Stomach (tissue), 9 donors: ENCODE results near the gene E2F6. TPM values are rescaled to one million over a fixed set of nuclear protein-coding genes. Genes with fewer than 3 reads are reported as not detected.

Experiments
- DNase-seq, 2 donors: peaks; one replicate each; pipeline versions ENCODE4 v3.0.0 to v3.0.0-alpha.2; 2013 to 2019
- H3K27ac ChIP-seq, 5 donors: fragments of 200-600 bp in 4 of 5; sonication (generic) in 4 of 5; one replicate each; pipeline ENCODE4 v1.5.1; 2013 to 2019; ENCODE audit warnings: mild to moderate bottlenecking in 1 of 5, moderate library complexity in 1 of 5
- H3K27me3 ChIP-seq, 3 donors: fragments of 200-600 bp; sonication (generic); one replicate each; pipeline ENCODE4 v1.5.1; 2017 to 2019; ENCODE audit warnings: mixed run types in 1 of 3
- H3K36me3 ChIP-seq, 4 donors: fragments of 200-600 bp; sonication (generic); 1 replicate in 3 of 4; 2 replicates in 1 of 4; pipeline ENCODE4 v1.5.1; 2016 to 2019
- H3K4me1 ChIP-seq, 4 donors: fragments of 200-600 bp; sonication (generic); one replicate each; pipeline ENCODE4 v1.5.1; 2016 to 2019
- H3K4me3 ChIP-seq, 4 donors: fragments of 200-600 bp; sonication (generic) in 3 of 4; one replicate each; pipeline ENCODE4 v1.5.1; 2016 to 2019; ENCODE audit warnings: mild to moderate bottlenecking in 1 of 4
- H3K9me3 ChIP-seq, 4 donors: fragments of 200-600 bp; sonication (generic); one replicate each; pipeline ENCODE4 v1.5.1; 2016 to 2019
- EP300 ChIP-seq: sonication (generic); formaldehyde crosslinking; IDR thresholded peaks from one replicate; pipeline ENCODE4 v1.6.1; 2017; ENCODE audit warnings: antibody characterized with exemption
- POLR2A ChIP-seq, 4 donors: fragments of 450-650 bp; IDR thresholded peaks; one replicate each; pipeline ENCODE4 v1.6.1; 2016; ENCODE audit warnings: antibody characterized with exemption in 4 of 4, control low read depth in 2 of 4, mild to moderate bottlenecking in 1 of 4, moderate library complexity in 1 of 4
- POLR2AphosphoS5 ChIP-seq, 3 donors: sonication (generic); formaldehyde crosslinking; IDR thresholded peaks; one replicate each; pipeline ENCODE4 v1.6.1; 2016; ENCODE audit warnings: antibody characterized with exemption in 3 of 3
- WGBS, 5 donors: extraction: QIAGEN DNeasy Blood & Tissue Kit in 3 of 5; methylation state at CpG; one replicate each; pipeline versions ENCODE4 v1.1.5 to v1.1.7; 2013 to 2018; 5-methylcytosine and 5-hydroxymethylcytosine counted together
- intact Hi-C: fragments of 100-400 bp; cut with DNase I; formaldehyde crosslinking; loops from one replicate; pipeline ENCODE4 v1.15.1; 2023; ENCODE audit warnings: low total_unique reads
- polyA plus RNA-seq, 3 donors: library from polyadenylated mRNA; stranded (reverse); fragments of 200-250 nt; gene quantifications; one replicate each; pipeline ENCODE4 v1.2.3, GENCODE V29; 2013
- total RNA-seq, 5 donors: library from RNA; depleted of rRNA; stranded (reverse); fragments of >200 nt; gene quantifications; one replicate each; pipeline versions ENCODE4 v1.1.0 to v1.2.3, GENCODE V29; 2014 to 2016
- TF ChIP-seq, protein P1 (sequence below), 7 experiments: fragments of 450-650 bp in 4 of 7; fragments of 200-600 bp in 3 of 7; sonication (generic) in 3 of 7; IDR thresholded peaks; one replicate each; pipeline ENCODE4 v1.5.1; 2016 to 2019; ENCODE audit warnings: antibody characterized with exemption in 7 of 7, control low read depth in 2 of 7, mild to moderate bottlenecking in 1 of 7
- donor health status: healthy with polysubstance abuse.
- donor health status: Bipolar disorder and iron deficiency.
- donor health status: healthy.

E2F6 gene
- total and polyA plus RNA-seq, 8 donors = 0.58 to 32.1 (median 10.1) TPM

- no peak for DNase-seq
- 81 to 89% (median 86%) methylated on average over 7 of the region's 7 CpGs for WGBS, 5 donors
- Histone ChIP-seq H3K4me1 (peaks cover 12 to 27% (median 19%) of the 10 kb centered on the region in 4 donors), H3K27me3 (no peaks in the 10 kb centered on the region), H3K27ac (peak overlapping the region in 4 of 5 donors; percentile 69 to 75 (median 72)), H3K4me3 (no peak overlapping the region), H3K36me3 (no peaks in the 10 kb centered on the region), H3K9me3 (no peaks in the 10 kb centered on the region)
- TF ChIP-seq POLR2A (IDR thresholded peaks at IDR 0.05) (no peak), POLR2AphosphoS5 (IDR thresholded peaks at IDR 0.05) (no peak), EP300 (no peak)
- TF ChIP-seq, protein P1, sequence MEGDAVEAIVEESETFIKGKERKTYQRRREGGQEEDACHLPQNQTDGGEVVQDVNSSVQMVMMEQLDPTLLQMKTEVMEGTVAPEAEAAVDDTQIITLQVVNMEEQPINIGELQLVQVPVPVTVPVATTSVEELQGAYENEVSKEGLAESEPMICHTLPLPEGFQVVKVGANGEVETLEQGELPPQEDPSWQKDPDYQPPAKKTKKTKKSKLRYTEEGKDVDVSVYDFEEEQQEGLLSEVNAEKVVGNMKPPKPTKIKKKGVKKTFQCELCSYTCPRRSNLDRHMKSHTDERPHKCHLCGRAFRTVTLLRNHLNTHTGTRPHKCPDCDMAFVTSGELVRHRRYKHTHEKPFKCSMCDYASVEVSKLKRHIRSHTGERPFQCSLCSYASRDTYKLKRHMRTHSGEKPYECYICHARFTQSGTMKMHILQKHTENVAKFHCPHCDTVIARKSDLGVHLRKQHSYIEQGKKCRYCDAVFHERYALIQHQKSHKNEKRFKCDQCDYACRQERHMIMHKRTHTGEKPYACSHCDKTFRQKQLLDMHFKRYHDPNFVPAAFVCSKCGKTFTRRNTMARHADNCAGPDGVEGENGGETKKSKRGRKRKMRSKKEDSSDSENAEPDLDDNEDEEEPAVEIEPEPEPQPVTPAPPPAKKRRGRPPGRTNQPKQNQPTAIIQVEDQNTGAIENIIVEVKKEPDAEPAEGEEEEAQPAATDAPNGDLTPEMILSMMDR (IDR thresholded peaks at IDR 0.05) = no peak
- intact Hi-C loops = no loop called here
These were observed 61.4 kb downstream of the E2F6 start for GRCh38 chr2:11404376-11405073.

DNA sequence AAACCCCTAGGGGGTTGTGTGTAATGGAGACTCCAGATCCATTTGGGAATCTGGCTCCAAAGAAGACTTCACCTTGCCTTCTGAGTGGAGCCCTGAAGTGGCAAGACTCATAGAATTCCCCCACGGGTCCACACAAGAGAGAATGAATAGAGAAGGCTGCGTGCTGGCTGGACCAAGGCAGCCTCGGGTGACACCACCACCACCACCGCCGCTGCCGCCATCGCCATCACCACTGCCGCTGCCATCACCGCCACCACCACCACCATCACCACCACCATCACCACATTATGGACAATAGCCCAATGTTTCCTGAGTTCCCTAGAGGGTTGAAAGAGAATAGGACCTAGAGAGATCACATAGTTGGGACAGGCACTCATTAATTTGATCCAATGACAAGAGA is 63.5 kb downstream of the E2F6 start:
- Histone ChIP-seq H3K9me3 (no peaks in the 10 kb centered on the region), H3K4me3 (no peak overlapping the region), H3K27me3 (no peaks in the 10 kb centered on the region), H3K27ac (no peak overlapping the region), H3K36me3 (no peaks in the 10 kb centered on the region), H3K4me1 (peaks cover 12 to 34% (median 25%) of the 10 kb centered on the region in 4 donors)
- intact Hi-C loops = no loop called here
- WGBS, 5 donors = 90 to 99% (median 96%) methylated on average over 9 of the region's 9 CpGs
- DNase-seq = no peak
- TF ChIP-seq, protein P1 (IDR thresholded peaks at IDR 0.05) = no peak
- TF ChIP-seq POLR2AphosphoS5 (IDR thresholded peaks at IDR 0.05) = no peak
- no peak for TF ChIP-seq POLR2A (IDR thresholded peaks at IDR 0.05)
- TF ChIP-seq EP300 = no peak

- intact Hi-C loops = no loop called here
- DNase-seq = no peak
- Histone ChIP-seq H3K9me3 (no peaks in the 10 kb centered on the region), H3K36me3 (no peaks in the 10 kb centered on the region), H3K27me3 (no peaks in the 10 kb centered on the region), H3K4me3 (no peak overlapping the region), H3K4me1 (peaks cover 6 to 30% (median 10%) of the 10 kb centered on the region in 4 donors), H3K27ac (no peak overlapping the region)
- WGBS, 5 donors = 90 to 95% (median 93%) methylated on average over 7 of the region's 7 CpGs
- TF ChIP-seq POLR2A (IDR thresholded peaks at IDR 0.05) (no peak), EP300 (no peak), POLR2AphosphoS5 (IDR thresholded peaks at IDR 0.05) (no peak)
- TF ChIP-seq, protein P1 (IDR thresholded peaks at IDR 0.05) = no peak
These were observed 66.6 kb downstream of the E2F6 start for GRCh38 chr2:11399438-11399762.

DNA sequence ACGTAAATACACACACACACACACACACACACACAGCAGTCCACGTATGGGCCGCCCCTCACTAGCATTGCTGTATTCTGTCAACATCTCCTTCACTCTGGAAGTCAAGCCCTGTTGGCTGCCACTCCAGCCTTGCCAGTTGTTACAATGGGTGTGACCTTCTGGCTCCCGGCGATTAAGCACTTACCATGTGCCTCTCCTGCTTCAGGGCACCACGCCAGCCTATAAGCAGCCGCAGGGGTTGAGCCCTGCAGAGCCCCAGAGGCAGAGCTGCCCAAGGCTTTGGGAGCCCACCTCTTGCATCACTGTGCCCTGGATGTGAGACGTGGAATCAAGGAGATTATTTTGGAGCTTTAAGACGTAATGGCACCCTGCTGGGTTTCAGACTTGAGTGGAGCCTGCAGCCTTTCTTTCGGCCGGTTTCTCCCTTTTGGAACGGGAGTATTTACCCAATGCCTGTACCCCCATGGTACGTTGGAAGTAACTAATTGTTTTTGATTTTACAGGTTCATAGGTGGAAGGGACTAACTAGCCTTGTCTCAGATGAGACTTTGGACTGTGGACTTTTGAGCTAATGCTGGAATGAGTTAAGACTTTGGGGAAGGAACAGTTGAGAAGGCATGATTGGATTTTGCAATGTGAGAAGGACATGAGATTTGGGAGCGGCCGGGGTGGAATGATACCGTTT is 67.1 kb downstream of the E2F6 start:
- DNase-seq = peak; percentile 50 to 83
- H3K27me3 ChIP-seq = no peaks in the 10 kb centered on the region
- WGBS, 5 donors = 36 to 58% (median 54%) methylated on average over 15 to 16 of the region's 16 CpGs
- TF ChIP-seq POLR2AphosphoS5 (IDR thresholded peaks at IDR 0.05) (peak in 2 of 3 donors; percentile 12 to 57), EP300 (no peak), POLR2A (IDR thresholded peaks at IDR 0.05) (no peak)
- TF ChIP-seq, protein P1 (IDR thresholded peaks at IDR 0.05) = no peak
- no peaks in the 10 kb centered on the region for H3K36me3 ChIP-seq
- H3K4me1 ChIP-seq = peaks cover 6 to 30% (median 11%) of the 10 kb centered on the region in 4 donors
- H3K9me3 ChIP-seq = no peaks in the 10 kb centered on the region
- H3K27ac ChIP-seq = no peak overlapping the region
- intact Hi-C loops = no loop called here
- H3K4me3 ChIP-seq = no peak overlapping the region
